Activated T-cell treated with anti-CD3 and anti-CD28 coated beads, Interleukin-2, amount 50 U/mL, for 1 hour (primary cell): ENCODE data around the gene RASGRF2.

Experiments
- DNase-seq: peaks from one replicate; pipeline ENCODE4 v3.0.0-alpha.2; 2020

The RASGRF2 gene

DNA sequence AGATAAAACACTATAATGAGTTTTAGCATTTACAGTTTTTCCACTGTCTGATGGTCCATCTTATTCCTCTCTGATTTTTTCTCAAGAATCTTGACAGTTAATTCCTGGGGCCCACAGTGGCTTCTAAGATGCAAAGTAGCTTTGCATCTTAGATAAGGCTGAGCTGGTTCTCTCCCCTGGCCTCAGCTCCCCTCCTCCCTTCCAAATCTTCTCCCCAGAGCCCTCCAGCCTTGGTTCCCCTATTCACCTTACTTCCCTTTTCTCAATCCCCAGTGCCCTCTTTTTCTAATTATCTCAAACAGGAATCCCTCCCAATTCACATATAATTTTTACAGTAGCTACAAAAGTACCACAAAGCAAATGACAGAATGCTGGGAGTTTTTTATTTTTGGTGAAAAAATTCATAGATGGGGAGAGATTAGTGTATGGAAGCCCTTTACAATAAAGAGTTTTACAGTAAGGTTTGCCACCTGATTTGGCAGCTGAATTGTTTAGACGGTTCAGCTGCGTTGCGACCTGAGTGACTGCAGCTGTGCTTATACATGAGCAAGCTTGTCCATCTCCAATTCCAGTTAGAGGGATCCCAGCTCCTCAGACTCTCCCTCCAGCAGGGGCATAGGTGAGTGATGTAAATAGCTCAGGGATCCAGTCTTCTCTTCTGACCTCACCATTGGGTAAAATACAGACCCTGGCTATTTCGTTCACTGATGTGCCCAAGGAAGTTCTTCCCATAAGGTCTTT is 221.6 kb downstream of the RASGRF2 start:
- DNase-seq: no peak

- no peak for DNase-seq
Observed at GRCh38 chr5:81182396-81183390, 222.5 kb downstream of the RASGRF2 start.

- no peak for DNase-seq
Observed at GRCh38 chr5:81183811-81184748, 223.9 kb downstream of the RASGRF2 start.

DNA sequence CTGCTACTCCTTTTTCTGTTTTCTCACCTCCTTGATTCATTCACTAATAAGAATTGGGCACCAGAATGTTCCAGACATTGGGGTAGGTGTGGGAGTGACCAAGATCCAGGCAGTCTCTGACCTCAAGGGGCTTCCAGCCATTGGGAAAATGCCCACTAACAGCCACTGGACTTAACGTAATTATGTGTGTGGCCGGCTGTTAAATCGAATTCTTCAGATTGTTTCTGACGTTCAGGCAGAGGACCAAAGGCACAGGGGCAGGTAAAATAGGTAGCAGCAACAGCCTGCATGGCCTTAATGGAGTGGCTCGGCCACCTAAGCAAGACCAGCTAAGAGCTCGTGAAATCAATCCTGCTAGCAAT is 224.6 kb downstream of the RASGRF2 start:
- DNase-seq: no peak

GRCh38 chr5:81187885-81188284 is 227.7 kb downstream of the RASGRF2 start:
- no peak for DNase-seq

DNA sequence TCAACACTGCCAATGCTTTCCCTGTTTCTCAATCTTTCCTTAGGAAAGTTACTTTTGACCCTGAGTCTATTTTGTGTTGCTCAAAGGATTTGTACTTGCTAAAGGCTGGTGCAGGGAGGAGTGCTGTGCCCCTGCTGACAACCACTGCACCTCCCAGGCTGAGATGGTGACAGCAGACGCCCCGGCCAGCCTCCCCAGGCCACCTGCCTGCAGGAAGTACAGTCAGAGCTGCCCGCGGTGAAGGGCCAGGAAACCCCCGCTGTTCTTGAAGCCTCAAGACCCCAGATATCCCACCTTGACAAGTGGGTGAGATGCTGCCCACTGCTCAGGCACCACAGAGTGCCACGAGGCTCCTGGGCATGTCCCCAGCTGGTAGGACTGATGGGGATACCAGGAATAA is 228.8 kb downstream of the RASGRF2 start:
- no peak for DNase-seq

GRCh38 chr5:81189875-81190498 is 229.8 kb downstream of the RASGRF2 start:
- DNase-seq: no peak

GRCh38 chr5:81191726-81192372 is 231.7 kb downstream of the RASGRF2 start:
- no peak for DNase-seq

GRCh38 chr5:81192373-81192750 is 232.2 kb downstream of the RASGRF2 start:
- no peak for DNase-seq

GRCh38 chr5:81194633-81195334 is 234.6 kb downstream of the RASGRF2 start:
- DNase-seq: peak; percentile 85

- DNase-seq: no peak
Observed at GRCh38 chr5:81195335-81195929, 235.3 kb downstream of the RASGRF2 start.

- no peak for DNase-seq
Observed at GRCh38 chr5:81202655-81203054, 242.5 kb downstream of the RASGRF2 start.

- DNase-seq: no peak
Observed at GRCh38 chr5:81203729-81204128, 243.6 kb downstream of the RASGRF2 start.

DNA sequence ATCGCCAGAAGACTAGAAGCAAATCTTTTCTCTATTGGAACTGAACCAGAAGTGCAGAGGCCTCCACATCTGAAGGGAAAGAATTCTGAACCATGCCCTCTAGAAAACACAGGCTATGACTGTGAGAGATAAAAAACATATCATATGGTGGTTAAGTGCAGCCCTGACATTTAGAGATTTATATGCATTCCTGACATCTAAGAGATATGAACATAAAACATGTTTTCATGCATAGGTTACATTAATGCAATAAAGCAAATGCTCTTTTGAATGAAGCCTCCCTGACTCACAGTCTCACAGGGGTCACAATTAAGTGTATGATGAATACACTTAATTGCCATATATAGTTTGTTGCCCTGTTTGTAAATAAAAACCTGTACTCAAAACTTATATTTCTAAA is 244.0 kb downstream of the RASGRF2 start:
- DNase-seq: no peak

DNA sequence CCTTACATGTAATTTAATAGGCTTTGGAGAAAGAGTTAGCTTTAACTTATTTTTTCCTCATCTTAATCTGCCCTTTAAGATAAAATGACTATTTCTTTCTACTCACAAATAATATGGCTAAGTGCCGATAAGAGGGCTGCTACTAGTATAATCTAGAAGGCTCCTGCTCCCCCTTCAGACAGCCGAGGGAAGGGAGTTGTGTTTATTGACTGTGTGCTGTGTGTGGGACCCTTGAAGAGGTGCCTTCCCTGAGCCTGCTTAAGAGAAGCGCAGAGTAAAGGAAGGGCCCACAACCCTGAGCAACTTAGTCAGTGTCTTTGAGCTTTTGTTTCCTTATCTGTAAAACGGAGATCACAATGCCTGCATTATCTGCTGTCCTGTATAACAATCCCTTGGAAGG is 244.9 kb downstream of the RASGRF2 start:
- DNase-seq: no peak

DNA sequence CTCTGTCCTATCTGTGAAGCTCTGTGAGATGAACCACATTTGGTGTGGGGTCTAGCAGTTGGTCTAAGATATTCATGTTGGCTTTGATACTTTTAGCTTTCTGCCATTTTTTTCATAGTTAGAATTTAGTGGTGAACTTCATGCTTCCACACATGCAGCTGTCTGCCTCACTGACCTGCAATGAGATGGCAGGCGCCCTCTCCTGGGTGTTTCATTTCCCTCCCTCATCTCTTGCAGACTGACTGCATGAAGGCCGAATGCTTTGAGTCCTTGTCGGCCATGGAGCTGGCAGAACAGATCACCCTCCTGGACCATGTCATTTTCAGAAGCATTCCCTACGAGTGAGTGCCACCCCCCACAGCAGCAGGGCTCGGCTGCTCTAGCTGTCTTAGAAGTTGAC is 246.8 kb downstream of the RASGRF2 start:
- DNase-seq: no peak

DNA sequence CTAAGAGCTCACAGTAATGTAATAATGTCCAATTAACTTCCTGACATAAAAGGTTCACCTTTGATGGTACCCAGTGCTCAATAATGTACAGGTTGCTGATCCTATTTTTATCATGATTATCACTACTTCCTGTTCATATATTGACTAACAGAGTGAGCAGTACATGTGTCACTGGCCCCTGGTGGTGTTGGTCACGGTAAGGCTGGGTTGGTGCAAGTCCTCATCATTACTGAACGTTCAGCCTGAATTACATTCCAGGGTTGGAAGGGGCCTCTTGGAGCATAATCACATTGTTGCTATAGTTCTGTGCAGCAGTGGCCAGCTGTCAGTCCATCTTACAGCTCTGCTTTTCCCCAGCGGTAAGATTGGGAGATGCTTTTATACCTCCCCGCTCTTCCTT is 248.7 kb downstream of the RASGRF2 start:
- no peak for DNase-seq

- DNase-seq: no peak
Observed at GRCh38 chr5:81209386-81209785, 249.2 kb downstream of the RASGRF2 start.

DNA sequence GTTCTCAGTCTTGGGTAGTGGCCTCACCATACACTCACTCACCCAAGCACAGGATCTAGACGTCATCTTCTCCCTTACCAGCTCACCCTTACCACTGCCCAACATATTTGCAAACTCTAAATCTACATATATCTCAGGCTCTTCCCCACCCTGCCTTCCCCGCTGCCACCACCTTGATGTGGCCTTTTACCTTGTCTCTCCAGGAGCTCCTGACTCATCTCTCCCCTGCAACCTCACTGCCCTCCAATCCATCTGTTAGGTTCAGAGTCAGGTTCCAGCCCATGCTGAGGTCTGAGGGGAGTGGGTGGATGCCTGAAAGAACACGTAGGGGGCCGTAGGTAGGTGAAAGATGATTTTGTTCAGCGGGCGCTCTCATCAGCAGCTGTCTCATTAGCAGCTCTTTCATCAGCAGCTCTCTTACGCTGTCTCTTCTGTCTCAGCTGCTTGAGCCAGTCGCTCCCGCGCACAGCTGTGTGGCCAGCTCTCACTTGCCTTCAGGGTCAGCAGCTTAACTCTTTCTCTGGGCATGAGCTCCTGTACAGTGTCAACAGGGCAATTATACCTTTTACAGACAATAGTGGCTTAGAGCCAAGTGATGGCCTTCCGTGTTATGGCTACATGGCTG is 249.8 kb downstream of the RASGRF2 start:
- no peak for DNase-seq

DNA sequence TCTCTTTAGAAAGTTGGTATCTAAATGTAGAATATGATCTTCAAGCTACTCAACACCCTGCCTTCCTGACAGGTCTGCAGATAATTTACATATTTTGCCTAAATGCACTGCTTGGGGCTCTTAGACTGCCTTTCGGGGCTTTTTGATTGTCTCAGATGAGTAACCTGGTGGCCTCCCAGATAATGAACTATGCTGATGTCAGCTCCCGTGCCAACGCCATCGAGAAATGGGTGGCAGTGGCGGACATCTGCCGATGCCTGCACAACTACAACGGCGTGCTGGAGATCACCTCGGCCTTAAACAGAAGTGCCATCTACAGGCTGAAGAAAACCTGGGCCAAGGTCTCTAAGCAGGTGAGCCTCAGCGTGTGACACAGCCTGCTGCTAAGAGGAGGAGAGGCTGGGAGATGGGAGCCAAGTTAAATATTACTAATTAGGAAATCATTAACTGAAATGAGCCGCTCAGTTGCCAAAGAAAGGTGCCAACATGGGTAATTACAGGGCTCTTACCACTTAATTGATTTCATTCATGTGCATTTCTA is 252.1 kb downstream of the RASGRF2 start:
- no peak for DNase-seq
